Psoas muscle (tissue), 8 donors: ENCODE measurements around the gene VGLL4. TPM values are rescaled to one million over a fixed set of nuclear protein-coding genes. Genes with fewer than 3 reads are reported as not detected.

ENCODE experiments used
- ATAC-seq, 4 donors: fragments of 200-7000 bp; cut with Tn5 transposase; one replicate each; pipeline ENCODE4 v1.9.1; 2020; ENCODE audit warnings: moderate library complexity in 3 of 4, mild to moderate bottlenecking in 2 of 4
- DNase-seq, 2 donors: peaks; one replicate each; pipeline ENCODE4 v3.0.0-alpha.2; 2020
- H3K27ac ChIP-seq: fragments of 200-600 bp; one replicate; pipeline ENCODE4 v1.8.0; 2022
- H3K27me3 ChIP-seq, 3 donors: fragments of 200-600 bp in 1 of 3; one replicate each; pipeline versions ENCODE4 v1.6.1 to v1.8.0; 2013 to 2022; ENCODE audit warnings: low read length in 2 of 3, mild to moderate bottlenecking in 2 of 3, moderate library complexity in 1 of 3; ENCODE audit not compliant: insufficient read depth in 3 of 3
- H3K36me3 ChIP-seq, 2 donors: fragments of 200-600 bp in 1 of 2; one replicate each; pipeline versions ENCODE4 v1.6.1 to v1.8.0; 2013 to 2022; ENCODE audit warnings: low read depth in 1 of 2, mild to moderate bottlenecking in 1 of 2, moderate library complexity in 1 of 2; ENCODE audit not compliant: insufficient read depth in 1 of 2
- H3K4me1 ChIP-seq: fragments of 200-600 bp; one replicate; pipeline ENCODE4 v1.8.0; 2022
- H3K4me3 ChIP-seq: fragments of 200-600 bp; one replicate; pipeline ENCODE4 v1.8.0; 2022; ENCODE audit warnings: mild to moderate bottlenecking
- H3K9me3 ChIP-seq: fragments of 200-600 bp; one replicate; pipeline ENCODE4 v1.8.0; 2022
- CTCF ChIP-seq: fragments of 200-600 bp; IDR thresholded peaks from one replicate; pipeline ENCODE4 v1.8.0; 2022; ENCODE audit warnings: antibody characterized with exemption
- WGBS, 3 donors: extraction: QIAGEN DNeasy Blood & Tissue Kit; methylation state at CpG; one replicate each; pipeline versions ENCODE4 v1.1.6 to v1.1.7; 2013; 5-methylcytosine and 5-hydroxymethylcytosine counted together
- intact Hi-C, 2 donors: fragments of 100-400 bp; cut with DNase I; formaldehyde crosslinking; loops; one replicate each; pipeline versions ENCODE4 v1.11.0 to v1.14.2; 2022
- polyA plus RNA-seq, 3 donors: library from polyadenylated mRNA; stranded (reverse); fragments of 200-250 nt; gene quantifications; one replicate each; pipeline ENCODE4 v1.2.3, GENCODE V29; 2013
- total RNA-seq, 4 donors: library from RNA; stranded (reverse); fragmentation: NEBNext Ultra II Directional in 2 of 4; extraction: Animal tissue kit (Norgen Biotek cat#: 25700) in 2 of 4; gene quantifications; one replicate each; pipeline versions ENCODE4 v1.2.1 to v1.2.4, GENCODE V29; 2021 to 2023
- donor health status: healthy with polysubstance abuse.
- donor health status: DM: no; HTN: no; CAD: no; lungs with moderate emphysema.
- donor health status: Bipolar disorder and iron deficiency.
- donor health status: healthy.
- donor health status: DM: yes; HTN: yes; CAD: no.
- donor health status: DM: no; HTN: no; CAD: no.
- donor health status: DM: no; HTN: no; CAD: no.
- donor health status: DM: yes; HTN: yes; CAD: no.

The VGLL4 gene
- total and polyA plus RNA-seq, 7 donors = 8.0 to 14.8 (median 11.7) TPM

DNA sequence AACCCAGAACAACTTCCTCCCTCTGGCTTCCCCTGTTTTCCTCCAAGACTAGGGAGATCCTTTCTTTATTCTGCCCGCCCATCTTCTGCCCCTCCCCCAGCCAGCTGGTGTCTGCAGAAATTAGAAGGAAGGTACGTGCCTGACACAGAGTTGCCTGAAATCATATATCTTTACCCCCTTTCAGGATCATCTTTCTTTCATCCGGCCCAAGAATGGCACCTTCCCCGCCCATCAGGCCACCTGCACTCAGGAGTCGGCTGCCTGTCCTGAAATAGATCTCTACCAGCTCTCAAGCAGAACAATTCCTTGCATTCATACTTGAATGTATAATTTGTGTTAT is 133.7 kb downstream of the VGLL4 start:
- no peaks in the 10 kb centered on the region for H3K27me3 ChIP-seq
- DNase-seq (peak in 1 of 2 donors; percentile 61), ATAC-seq (peak in 2 of 4 donors; percentile 65 to 78)
- H3K36me3 ChIP-seq = no peaks in the 10 kb centered on the region
- H3K27ac ChIP-seq = peak overlapping the region; percentile 85
- intact Hi-C loops = no loop called here
- no peak for TF ChIP-seq CTCF
- H3K4me1 ChIP-seq = peaks cover 42% of the 10 kb centered on the region
- peak overlapping the region; percentile 3 for H3K4me3 ChIP-seq
- H3K9me3 ChIP-seq = no peaks in the 10 kb centered on the region
- whole genome bisulfite sequencing, 3 donors = 14 to 21% (median 14%) methylated on average over 5 of the region's 5 CpGs

- H3K9me3 ChIP-seq = no peaks in the 10 kb centered on the region
- peak overlapping the region; percentile 3 for H3K4me3 ChIP-seq
- H3K4me1 ChIP-seq = peaks cover 37% of the 10 kb centered on the region
- peak; percentile 14 for TF ChIP-seq CTCF
- peak; percentile 73 to 91 (median 83) for ATAC-seq
- peak; percentile 52 to 65 for DNase-seq
- no peaks in the 10 kb centered on the region for H3K36me3 ChIP-seq
- H3K27ac ChIP-seq = peak overlapping the region; percentile 85
- no peaks in the 10 kb centered on the region for H3K27me3 ChIP-seq
- intact Hi-C loops = loop anchor here in 1 of 2 donors (5.0 kb wide), 1 partner anchor 37 kb away; no protein-coding TSS in a partner anchor
- WGBS, 3 donors = 5 to 17% (median 9%) methylated on average over 9 of the region's 9 CpGs
Measured at GRCh38 chr3:11509173-11510000, 134.3 kb downstream of the VGLL4 start.

GRCh38 chr3:11508346-11509172 is 135.2 kb downstream of the VGLL4 start:
- Histone ChIP-seq H3K4me3 (peak overlapping the region; percentile 1), H3K27ac (peak overlapping the region; percentile 85), H3K9me3 (no peaks in the 10 kb centered on the region), H3K36me3 (no peaks in the 10 kb centered on the region), H3K4me1 (peaks cover 32% of the 10 kb centered on the region), H3K27me3 (no peaks in the 10 kb centered on the region)
- ATAC-seq (peak in 1 of 4 donors; percentile 15), DNase-seq (no peak)
- no peak for TF ChIP-seq CTCF
- intact Hi-C loops = loop anchor here in 1 of 2 donors (5.0 kb wide), 1 partner anchor 36 kb away; no protein-coding TSS in a partner anchor
- WGBS, 3 donors = 33 to 56% (median 40%) methylated on average over 5 of the region's 5 CpGs

GRCh38 chr3:11507719-11508118 is 136.0 kb downstream of the VGLL4 start:
- H3K36me3 ChIP-seq = no peaks in the 10 kb centered on the region
- peak overlapping the region; percentile 85 for H3K27ac ChIP-seq
- ATAC-seq = no peak

More at GRCh38 chr3:11507719-11508118, 136.0 kb downstream of the VGLL4 start:
- no peak for TF ChIP-seq CTCF
- no peak for DNase-seq
- H3K4me3 ChIP-seq = no peak overlapping the region
- no peaks in the 10 kb centered on the region for H3K9me3 ChIP-seq
- H3K4me1 ChIP-seq = peaks cover 31% of the 10 kb centered on the region
- intact Hi-C loops = loop anchor here in 1 of 2 donors (5.0 kb wide), 1 partner anchor 35 kb away; no protein-coding TSS in a partner anchor
- H3K27me3 ChIP-seq = no peaks in the 10 kb centered on the region

Other genes starting within 250 kb of the VGLL4 start
- gene TAMM41, start 203.0 kb upstream of the VGLL4 start, total RNA-seq = 1 to 10 TPM; 5.9 to 9.2 (median 7.8) TPM
- 10 to 100 TPM in 2 of 3 donors, 1 to 10 TPM in 1; 5.8 to 13.1 (median 10.1) TPM for gene TAMM41, start 203.0 kb upstream of the VGLL4 start, polyA plus RNA-seq